ENCODE measurements around the gene ACP3.

GRCh38 chr3:132380920-132381319, 63.7 kb downstream of the ACP3 start:
- TF ChIP-seq MAZ (IDR thresholded peaks at IDR 0.05; ENCODE audit: borderline replicate concordance, low read depth, low read length) = no peak
- TF ChIP-seq POLR2A (IDR thresholded peaks at IDR 0.05; ENCODE audit: low read depth, low read length) = no peak
- no peak for TF ChIP-seq CTCF (conservative IDR thresholded peaks at IDR 0.05; ENCODE audit: low read depth, low read length)
- no peak for TF ChIP-seq RAD21 (IDR thresholded peaks at IDR 0.05; ENCODE audit: low read length)
- no peak for TF ChIP-seq CEBPB (IDR thresholded peaks at IDR 0.05; ENCODE audit: low read depth, low read length)
- no peak for TF ChIP-seq RFX5 (IDR thresholded peaks at IDR 0.05; ENCODE audit: low read depth, low read length)
- no peak for TF ChIP-seq BHLHE40 (IDR thresholded peaks at IDR 0.05; ENCODE audit: low read depth, low read length)
- no peak for TF ChIP-seq SMC3 (IDR thresholded peaks at IDR 0.05; ENCODE audit: low read depth, low read length)
